CD4-positive, alpha-beta T cell treated with Interleukin-4 for 1 hour (primary cell): Measurements from ENCODE around the gene KIF1A.

ENCODE experiments used
- DNase-seq, 2 donors: peaks; one replicate each; pipeline ENCODE4 v3.0.0-alpha.2; 2020 to 2022

KIF1A gene

DNA sequence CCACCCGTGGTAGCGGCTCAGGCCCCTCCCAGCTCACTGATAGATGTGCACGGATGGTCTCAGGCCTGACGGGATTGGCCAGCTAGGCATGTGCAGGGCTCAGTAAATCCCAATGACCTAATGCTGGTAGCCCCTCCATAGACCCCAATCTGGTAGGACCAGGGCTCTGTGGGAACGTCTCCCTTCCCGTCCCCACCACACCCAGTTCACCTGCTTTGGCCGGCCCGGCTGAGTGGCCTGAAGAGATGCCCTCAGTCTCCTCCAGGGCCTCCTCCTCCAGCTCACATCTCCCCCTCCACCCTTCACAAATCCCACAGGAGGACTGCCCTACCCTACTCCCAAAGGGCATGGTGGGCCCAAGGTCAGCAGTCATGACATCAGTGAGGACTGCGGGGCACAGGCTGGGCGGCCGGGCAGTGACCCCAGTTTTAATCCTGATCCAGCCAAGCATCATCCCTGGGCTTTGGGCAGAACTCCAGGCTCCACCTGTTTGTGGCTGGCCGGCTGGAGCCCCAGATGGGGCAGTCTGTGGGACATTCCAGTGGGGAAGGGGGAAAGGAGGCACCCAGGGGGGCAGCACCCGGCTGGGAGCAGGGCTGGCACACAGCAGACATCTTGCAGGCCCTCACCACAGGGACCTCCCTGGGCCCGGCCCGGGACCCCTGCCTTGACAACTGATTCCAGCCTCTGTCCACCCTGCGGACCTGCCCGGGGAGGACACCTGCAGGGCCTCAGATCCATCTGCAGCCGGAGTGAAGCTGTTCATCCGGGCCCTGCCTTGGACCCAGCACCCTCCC lies 2.3 kb downstream of the KIF1A start:
- DNase-seq = peak in 1 of 2 donors; percentile 10

DNA sequence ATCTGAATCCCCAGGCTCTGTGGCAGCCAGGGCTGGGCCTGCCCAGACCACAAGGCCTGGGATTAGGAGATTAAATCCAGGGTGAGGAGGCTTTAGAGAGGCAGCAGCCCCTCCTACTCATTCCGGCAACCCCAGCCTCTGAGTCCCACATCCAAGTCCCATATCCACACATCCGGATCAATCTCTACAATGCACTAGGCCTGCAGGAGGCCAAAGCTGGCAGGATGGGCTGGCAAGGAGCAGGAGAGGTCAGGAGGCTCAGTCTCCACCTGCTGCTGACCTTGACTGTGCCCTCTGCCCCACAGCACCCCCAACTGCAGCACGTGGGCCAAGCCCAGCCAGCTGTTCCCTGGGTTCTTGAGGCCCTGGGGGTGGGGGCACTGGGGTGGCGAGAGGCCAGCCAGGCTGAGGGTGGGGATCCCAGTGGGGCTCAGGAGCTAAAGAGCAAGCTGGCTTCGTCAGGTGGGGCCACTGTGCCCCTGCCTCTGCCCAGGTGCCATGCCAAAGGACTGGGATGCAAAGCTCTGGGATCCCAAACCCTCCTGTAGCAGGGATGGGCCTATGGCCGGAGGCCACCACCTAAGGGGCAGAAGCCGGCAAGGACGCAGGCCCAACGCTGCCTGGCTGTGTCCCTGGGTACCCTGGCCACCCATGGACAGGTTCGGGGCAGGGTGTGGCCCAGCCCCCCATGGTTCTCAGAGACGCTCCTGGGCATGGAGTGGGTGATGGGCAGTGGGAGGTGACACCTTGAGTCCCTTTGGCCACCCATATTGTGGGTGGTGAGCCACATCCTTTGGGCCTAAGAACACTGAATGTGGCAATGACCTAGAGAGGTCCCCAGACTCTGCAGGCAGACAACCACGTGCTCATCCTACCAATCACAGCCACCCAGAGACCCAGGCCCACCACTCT lies 3.2 kb downstream of the KIF1A start:
- peak in 1 of 2 donors; percentile 6 for DNase-seq

GRCh38 chr2:240815761-240816583 lies 4.0 kb downstream of the KIF1A start:
- peak in 1 of 2 donors; percentile 7 for DNase-seq

DNA sequence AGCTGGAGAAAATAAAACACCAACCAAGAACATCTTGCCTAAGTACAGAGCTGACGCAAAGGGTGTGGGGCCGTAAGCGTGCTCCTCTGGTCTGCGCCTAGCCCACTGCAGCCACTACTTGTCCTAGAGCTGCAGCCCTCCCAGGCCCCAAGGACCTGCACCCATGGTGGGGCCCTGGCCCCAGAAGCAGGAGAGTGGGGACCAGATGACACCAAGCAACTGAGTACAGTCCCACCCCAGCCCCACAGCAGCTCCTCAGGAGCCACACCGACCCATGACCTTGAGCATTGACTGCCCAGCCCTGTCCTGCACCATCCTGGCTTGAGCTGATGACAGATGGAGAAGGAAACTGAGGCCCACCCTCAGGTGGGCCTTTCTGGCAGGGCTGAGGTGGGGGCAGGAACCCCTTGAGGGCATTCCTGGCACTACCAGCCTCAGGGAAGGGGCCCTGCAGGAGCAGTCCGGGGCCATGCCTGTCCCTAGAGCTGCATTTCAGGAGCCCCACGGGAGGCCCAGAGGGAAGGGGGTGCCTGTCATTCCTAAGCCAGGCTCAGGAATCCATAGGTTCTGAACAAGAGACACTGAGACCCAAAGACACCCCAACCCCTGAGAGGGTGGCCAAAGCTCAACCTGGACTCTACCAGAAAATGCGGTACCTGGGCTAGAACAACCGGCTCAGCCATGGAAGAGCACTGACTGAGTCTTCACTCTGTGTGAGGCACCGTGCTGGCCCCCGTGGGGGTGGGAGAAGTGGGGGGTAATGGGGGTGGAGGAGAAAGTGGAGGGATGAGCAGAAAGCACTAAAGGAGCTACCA lies 4.9 kb downstream of the KIF1A start:
- DNase-seq = peak in 1 of 2 donors; percentile 8

DNA sequence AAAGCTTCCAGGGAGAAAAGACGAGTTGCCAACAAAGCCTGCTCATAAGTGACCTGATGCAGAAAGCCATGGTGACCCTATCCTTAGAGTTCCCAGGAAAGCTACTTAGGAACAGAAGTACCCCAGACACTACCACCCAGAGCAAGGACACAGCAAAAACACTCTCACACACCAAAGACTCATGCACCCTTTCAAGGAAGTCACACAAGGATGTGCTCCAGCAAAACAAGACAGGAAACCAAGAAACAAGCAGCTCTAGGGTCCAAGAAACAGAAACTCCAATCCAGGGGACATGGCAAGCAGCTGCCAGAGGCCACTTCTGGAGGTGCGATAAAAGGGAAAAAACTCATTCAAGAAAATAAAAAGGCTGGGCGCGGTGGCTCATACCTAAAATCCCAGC lies 5.7 kb downstream of the KIF1A start:
- no peak for DNase-seq

DNA sequence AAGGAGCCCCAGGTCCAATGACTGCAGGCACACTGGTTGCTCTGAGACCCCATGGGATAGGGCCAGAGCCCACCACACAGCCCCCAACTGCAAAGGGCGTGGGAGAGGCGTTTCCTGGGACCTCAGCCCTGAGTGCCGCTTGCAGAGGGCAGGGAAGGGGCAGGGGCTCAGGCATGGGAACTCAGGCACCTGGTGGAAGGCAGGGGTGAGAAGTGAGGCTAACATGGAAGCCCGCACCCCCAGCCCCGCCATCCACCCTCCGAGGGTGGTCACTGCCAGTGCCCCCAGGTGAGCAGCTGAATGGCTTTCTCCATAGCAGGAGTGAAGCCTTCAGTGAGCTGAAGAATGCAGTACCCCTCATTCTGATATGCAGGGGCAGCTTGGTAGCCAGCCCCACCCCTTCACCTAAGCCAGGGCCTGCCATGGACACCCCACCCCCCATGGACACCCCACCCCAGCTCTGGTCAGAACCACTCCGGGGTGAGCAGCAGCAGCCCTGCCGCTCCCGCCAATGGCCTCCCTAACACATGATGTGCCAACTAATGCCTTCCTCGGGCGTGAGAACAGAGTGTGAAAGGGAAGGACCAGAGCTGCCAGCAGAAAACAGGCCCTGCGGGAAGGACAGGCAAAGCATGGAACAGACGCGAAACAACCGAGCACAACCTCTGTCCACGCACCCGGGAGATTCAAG lies 6.6 kb downstream of the KIF1A start:
- DNase-seq = peak in 1 of 2 donors; percentile 9

- DNase-seq = no peak
Observed at GRCh38 chr2:240812721-240813120, 7.3 kb downstream of the KIF1A start.

- no peak for DNase-seq
Observed at GRCh38 chr2:240812301-240812680, 7.7 kb downstream of the KIF1A start.

GRCh38 chr2:240811346-240812300 lies 8.4 kb downstream of the KIF1A start:
- no peak for DNase-seq

- DNase-seq = no peak
Observed at GRCh38 chr2:240810621-240811020, 9.4 kb downstream of the KIF1A start.

DNA sequence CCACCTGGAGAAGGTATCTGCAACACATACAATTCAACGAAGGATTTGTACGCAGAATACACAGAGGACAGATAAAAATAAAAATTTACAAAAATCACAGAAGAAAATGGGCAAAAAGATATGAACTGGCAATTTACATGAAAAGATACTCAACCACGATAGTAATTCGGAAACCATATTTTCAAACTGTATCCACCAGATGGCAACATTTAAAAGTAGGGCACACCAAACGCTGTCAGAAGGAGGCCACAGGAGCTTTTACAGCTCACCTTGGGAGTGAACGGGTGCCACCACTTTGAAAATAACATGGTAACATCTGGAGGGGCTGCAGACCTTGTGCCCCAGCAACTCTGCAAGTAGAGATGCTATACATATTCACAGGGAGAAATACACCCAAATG lies 9.8 kb downstream of the KIF1A start:
- DNase-seq = no peak

DNA sequence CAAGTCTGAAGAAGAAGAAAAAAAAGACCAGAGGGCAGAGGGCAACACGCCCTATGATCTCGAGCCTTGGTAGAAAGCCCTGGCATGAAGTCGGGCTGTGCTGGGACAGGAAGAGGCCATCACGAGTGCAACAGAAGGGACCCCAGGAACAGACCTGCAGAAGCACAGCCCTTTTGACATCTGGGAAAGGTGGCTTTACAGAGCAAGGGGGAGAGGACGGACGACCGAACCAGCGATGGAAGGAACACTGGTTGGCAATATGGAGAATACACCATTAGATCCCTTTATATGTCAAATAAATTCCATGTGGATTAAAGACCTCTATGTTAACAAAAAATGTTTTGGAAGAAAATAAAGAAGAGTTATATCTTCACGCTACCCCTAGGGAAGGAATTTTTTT lies 10.7 kb downstream of the KIF1A start:
- no peak for DNase-seq

- no peak for DNase-seq
Observed at GRCh38 chr2:240806459-240806858, 13.6 kb downstream of the KIF1A start.

DNA sequence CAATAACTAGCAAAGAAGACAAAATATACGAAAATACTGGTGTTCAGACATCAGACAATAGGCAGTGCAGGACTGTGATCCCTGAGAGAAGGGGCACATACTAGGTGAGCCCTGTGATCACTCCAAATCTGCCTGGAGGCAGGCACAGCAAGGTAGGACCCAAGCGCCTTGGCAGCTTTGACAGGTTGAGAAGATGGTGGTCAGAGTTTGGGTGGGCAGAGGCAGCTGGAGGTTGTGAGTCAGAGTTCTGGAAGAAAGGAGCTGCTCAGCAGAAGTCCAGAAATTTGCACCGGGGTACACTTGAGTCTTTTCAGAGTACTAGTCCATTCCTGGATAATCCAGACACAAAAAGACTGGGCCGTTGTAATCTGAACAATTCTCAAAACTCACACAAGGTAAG lies 14.0 kb downstream of the KIF1A start:
- DNase-seq = no peak

DNA sequence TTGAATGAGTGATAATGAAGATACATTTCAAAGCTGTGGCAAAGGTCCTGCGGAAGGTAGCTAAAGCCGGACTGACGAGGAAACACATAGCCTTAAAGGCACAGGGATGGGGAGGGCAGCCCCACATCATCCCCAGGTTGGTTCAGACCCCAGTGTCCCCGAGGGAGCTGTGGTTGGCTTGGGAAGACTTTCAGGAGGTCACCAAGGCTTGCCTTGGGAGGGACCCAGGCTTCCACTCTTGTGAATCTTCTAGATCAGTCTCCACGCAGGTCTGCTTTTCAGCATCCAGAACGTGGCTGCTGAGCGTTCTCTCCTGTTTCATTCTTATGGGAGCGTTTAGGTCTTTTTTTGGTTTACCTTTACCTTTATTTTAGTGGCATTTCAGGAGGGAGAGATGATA lies 16.8 kb downstream of the KIF1A start:
- DNase-seq = no peak

GRCh38 chr2:240799033-240799820 lies 20.8 kb downstream of the KIF1A start:
- no peak for DNase-seq

DNA sequence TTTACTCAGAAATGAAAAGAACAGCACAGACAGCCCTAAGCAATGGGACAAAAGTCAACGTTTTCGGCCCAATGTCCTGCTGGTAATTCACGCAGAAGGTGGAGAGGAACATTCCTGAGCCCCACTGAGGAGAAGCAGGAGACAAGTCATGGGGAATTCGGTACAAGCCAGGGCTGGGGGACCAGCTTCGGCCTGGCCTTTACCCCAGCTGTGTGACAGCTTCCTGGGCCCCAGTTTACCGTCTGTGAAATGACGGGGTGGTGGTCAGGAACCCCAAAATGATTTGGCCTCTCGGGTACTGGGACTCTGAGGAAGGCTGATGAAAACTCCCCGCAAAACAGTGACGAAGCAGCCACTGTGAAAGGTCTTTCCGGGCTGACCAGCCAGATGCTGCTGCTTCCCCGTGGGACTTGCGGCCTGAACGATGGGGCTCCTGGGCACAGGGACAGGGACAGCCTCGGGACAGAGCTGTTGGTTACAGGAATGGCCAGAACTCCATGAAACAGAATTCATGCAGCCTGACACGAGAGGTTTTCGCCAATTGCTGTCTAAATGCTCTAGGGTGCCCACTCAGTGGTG lies 21.6 kb downstream of the KIF1A start:
- no peak for DNase-seq

- no peak for DNase-seq
Observed at GRCh38 chr2:240797914-240798313, 22.1 kb downstream of the KIF1A start.

DNA sequence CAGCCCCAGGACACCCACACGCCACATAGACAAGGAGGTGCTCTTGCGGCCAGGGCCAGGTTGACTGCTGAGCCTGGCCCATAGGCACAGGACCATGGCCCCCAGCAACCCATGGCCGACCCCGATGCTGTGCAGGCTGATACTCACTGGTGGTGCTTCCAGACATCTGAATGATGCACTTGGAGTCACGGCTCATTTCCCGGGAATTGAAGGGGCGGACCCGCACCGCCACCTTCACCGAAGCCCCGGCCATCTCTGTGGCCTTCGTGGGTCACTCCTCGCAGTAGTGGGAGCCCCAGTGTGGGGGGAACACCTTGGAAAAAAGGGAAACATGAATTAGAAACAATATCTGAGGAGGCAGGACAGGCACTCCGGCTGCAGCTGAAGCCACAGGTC lies 22.5 kb downstream of the KIF1A start:
- DNase-seq = no peak
